WTC11 (cell line): ENCODE results near the gene LRRC18.

Experiments used
- CBFB ChIP-seq: sonication (generic); formaldehyde crosslinking; IDR thresholded peaks from 2 replicates; pipeline ENCODE4 v1.8.1; 2022; ENCODE audit warnings: mild to moderate bottlenecking, low read depth, missing genetic modification reagents
- ETV6 ChIP-seq: sonication (generic); formaldehyde crosslinking; IDR thresholded peaks from 2 replicates; pipeline ENCODE4 v1.8.1; 2022; ENCODE audit warnings: mild to moderate bottlenecking, missing genetic modification reagents
- FOXP1 ChIP-seq: sonication (generic); formaldehyde crosslinking; IDR thresholded peaks from 2 replicates; pipeline ENCODE4 v1.8.0; 2022; ENCODE audit warnings: missing genetic modification reagents, mild to moderate bottlenecking, moderate library complexity, borderline replicate concordance
- HMGA2 ChIP-seq: fragments of 250-450 bp; sonication (Bioruptor Pico); IDR thresholded peaks from 2 replicates; pipeline ENCODE4 v1.4.0; 2021; ENCODE audit warnings: mild to moderate bottlenecking, moderate library complexity
- MXD4 ChIP-seq: fragments of 250-450 bp; sonication (Bioruptor Pico); IDR thresholded peaks from 2 replicates; pipeline ENCODE4 v1.8.0; 2021; ENCODE audit warnings: mild to moderate bottlenecking, moderate library complexity, borderline replicate concordance
- NFATC4 ChIP-seq: fragments of 250-450 bp; sonication (Bioruptor Pico); IDR thresholded peaks from 2 replicates; pipeline ENCODE4 v1.9.0; 2021; ENCODE audit warnings: mild to moderate bottlenecking
- NFYB ChIP-seq: sonication (generic); formaldehyde crosslinking; conservative IDR thresholded peaks from 2 replicates; pipeline ENCODE4 v1.8.0; 2022; ENCODE audit warnings: low read depth, missing genetic modification reagents
- SMAD4 ChIP-seq: sonication (generic); formaldehyde crosslinking; IDR thresholded peaks from 2 replicates; pipeline ENCODE4 v1.8.0; 2022; ENCODE audit warnings: mild to moderate bottlenecking, missing genetic modification reagents
- TEAD1 ChIP-seq: sonication (generic); formaldehyde crosslinking; IDR thresholded peaks from 2 replicates; pipeline ENCODE4 v1.8.0; 2022; ENCODE audit warnings: mild to moderate bottlenecking, missing genetic modification reagents
- ZNF263 ChIP-seq: sonication (generic); formaldehyde crosslinking; IDR thresholded peaks from 2 replicates; pipeline ENCODE4 v1.8.1; 2022; ENCODE audit warnings: low read depth, mild to moderate bottlenecking, moderate library complexity, missing genetic modification reagents
- ZNF396 ChIP-seq: fragments of 250-450 bp; sonication (Bioruptor Pico); IDR thresholded peaks from 2 replicates; pipeline ENCODE4 v1.8.0; 2021; ENCODE audit warnings: mild to moderate bottlenecking, moderate library complexity, borderline replicate concordance
- TF ChIP-seq, protein P1 (sequence below): fragments of 200-600 bp; IDR thresholded peaks from 2 replicates; pipeline ENCODE4 v1.8.0; 2022; ENCODE audit warnings: antibody characterized with exemption
- TF ChIP-seq, protein P2 (sequence below): sonication (generic); formaldehyde crosslinking; IDR thresholded peaks from 2 replicates; pipeline ENCODE4 v1.8.1; 2023; ENCODE audit warnings: mild to moderate bottlenecking, missing genetic modification reagents
- TF ChIP-seq, protein P3 (sequence below): sonication (generic); formaldehyde crosslinking; IDR thresholded peaks from 2 replicates; pipeline ENCODE4 v1.8.1; 2023; ENCODE audit warnings: mild to moderate bottlenecking, missing genetic modification reagents, moderate library complexity

DNA sequence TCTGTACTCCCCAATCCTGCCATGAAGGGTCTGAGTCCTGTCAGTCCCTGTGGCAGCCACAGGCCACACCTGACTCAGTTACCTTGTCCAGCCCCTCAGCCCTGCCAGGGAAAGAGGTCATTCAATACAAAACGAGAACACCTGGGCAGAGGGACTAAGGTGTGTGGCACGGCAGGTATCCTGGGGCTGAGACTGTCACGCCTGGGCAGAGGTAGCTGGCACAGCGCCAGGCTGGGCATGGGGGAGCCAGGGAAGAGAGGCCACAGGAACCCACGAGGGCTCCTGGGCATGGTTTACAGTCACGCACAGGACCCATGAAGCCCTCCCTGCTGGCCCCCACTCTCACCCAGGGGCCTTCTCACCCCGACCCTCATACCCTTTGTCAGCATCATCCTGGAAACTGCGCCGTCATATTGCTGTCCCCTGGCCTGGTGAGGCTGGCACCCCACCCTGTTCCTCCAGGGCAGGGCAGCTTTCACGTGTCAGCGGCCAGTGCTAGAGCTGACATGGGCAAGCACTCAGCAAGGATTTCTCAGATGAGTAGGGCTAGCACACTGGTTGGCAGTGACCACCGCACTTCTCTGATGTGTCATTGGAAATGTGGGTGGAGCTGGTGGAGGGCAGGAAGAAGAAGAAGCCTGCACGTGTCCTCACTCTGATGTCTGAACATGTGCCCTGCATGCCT is 42.7 kb downstream of the LRRC18 start:
- no peak for TF ChIP-seq ETV6 (CRISPR knock-in tag)
- no peak for TF ChIP-seq CBFB (CRISPR knock-in tag)
- no peak for TF ChIP-seq TEAD1 (CRISPR knock-in tag)
- TF ChIP-seq, protein P1, sequence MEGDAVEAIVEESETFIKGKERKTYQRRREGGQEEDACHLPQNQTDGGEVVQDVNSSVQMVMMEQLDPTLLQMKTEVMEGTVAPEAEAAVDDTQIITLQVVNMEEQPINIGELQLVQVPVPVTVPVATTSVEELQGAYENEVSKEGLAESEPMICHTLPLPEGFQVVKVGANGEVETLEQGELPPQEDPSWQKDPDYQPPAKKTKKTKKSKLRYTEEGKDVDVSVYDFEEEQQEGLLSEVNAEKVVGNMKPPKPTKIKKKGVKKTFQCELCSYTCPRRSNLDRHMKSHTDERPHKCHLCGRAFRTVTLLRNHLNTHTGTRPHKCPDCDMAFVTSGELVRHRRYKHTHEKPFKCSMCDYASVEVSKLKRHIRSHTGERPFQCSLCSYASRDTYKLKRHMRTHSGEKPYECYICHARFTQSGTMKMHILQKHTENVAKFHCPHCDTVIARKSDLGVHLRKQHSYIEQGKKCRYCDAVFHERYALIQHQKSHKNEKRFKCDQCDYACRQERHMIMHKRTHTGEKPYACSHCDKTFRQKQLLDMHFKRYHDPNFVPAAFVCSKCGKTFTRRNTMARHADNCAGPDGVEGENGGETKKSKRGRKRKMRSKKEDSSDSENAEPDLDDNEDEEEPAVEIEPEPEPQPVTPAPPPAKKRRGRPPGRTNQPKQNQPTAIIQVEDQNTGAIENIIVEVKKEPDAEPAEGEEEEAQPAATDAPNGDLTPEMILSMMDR = no peak
- TF ChIP-seq ZNF263 (CRISPR knock-in tag) = no peak
- TF ChIP-seq, protein P2, sequence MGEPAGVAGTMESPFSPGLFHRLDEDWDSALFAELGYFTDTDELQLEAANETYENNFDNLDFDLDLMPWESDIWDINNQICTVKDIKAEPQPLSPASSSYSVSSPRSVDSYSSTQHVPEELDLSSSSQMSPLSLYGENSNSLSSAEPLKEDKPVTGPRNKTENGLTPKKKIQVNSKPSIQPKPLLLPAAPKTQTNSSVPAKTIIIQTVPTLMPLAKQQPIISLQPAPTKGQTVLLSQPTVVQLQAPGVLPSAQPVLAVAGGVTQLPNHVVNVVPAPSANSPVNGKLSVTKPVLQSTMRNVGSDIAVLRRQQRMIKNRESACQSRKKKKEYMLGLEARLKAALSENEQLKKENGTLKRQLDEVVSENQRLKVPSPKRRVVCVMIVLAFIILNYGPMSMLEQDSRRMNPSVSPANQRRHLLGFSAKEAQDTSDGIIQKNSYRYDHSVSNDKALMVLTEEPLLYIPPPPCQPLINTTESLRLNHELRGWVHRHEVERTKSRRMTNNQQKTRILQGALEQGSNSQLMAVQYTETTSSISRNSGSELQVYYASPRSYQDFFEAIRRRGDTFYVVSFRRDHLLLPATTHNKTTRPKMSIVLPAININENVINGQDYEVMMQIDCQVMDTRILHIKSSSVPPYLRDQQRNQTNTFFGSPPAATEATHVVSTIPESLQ = no peak
- TF ChIP-seq FOXP1 (CRISPR knock-in tag) = no peak
- no peak for TF ChIP-seq NFYB (CRISPR knock-in tag)
- no peak for TF ChIP-seq MXD4 (CRISPR knock-in tag)
- TF ChIP-seq SMAD4 (CRISPR knock-in tag) = no peak
- TF ChIP-seq, protein P3, sequence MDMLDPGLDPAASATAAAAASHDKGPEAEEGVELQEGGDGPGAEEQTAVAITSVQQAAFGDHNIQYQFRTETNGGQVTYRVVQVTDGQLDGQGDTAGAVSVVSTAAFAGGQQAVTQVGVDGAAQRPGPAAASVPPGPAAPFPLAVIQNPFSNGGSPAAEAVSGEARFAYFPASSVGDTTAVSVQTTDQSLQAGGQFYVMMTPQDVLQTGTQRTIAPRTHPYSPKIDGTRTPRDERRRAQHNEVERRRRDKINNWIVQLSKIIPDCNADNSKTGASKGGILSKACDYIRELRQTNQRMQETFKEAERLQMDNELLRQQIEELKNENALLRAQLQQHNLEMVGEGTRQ = no peak
- TF ChIP-seq HMGA2 (CRISPR knock-in tag) = no peak
- TF ChIP-seq ZNF396 = no peak
- TF ChIP-seq NFATC4 = no peak
